ENCODE results near the gene NARS2.

DNA sequence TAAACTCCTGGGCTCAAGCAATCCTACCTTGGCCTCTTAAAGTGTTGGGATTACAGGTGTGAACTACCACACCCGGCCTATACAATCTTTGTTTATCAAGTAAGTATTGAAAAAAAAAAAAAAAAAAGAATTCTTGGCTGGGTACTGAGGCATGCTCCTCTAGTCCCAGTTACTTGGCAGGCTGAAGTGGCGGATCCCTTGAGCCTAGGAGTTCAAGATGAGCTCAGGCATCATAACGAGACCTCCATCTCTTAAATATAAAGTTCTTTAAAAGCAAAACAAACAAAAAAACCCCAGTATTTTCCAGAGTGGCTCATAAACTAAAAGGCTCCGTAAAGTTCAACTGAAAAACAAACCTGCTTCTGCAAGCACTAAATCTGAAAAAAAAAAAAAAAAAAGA is 106.7 kb downstream of the NARS2 start:
- TF ChIP-seq POLR2A (IDR thresholded peaks at IDR 0.05), result no peak
- no peak for TF ChIP-seq POLR2AphosphoS5 (IDR thresholded peaks at IDR 0.05)

All from gastroesophageal sphincter (tissue), 2 donors.